Activated effector memory CD4-positive, alpha-beta T cell treated with Interleukin-2 at 50 U/mL for 16 hours (primary cell): ENCODE data around the gene TOB1.
"Not testable (repeated sequence)": the region's sequence is repeated elsewhere in the genome, so short reads cannot be mapped to it uniquely, and the experiment has no call there.

Experiments
- DNase-seq: peaks from one replicate; pipeline ENCODE4 v3.0.0-alpha.2; 2020

The TOB1 gene

GRCh38 chr17:50867363-50868139, 1.4 kb upstream of the TOB1 start:
- peak; percentile 76 for DNase-seq

GRCh38 chr17:50866950-50867362, 802 bp upstream of the TOB1 start:
- DNase-seq, result peak; percentile 60

GRCh38 chr17:50865868-50866260, 290 bp downstream of the TOB1 start:
- DNase-seq, result no peak

GRCh38 chr17:50865060-50865867, 890 bp downstream of the TOB1 start:
- peak; percentile 36 for DNase-seq

GRCh38 chr17:50864747-50865059, 1.5 kb downstream of the TOB1 start:
- DNase-seq, result no peak

GRCh38 chr17:50863931-50864330, 2.2 kb downstream of the TOB1 start:
- DNase-seq, result no peak

- peak; percentile 21 for DNase-seq
These were observed 2.8 kb downstream of the TOB1 start for GRCh38 chr17:50863221-50863843.

GRCh38 chr17:50861822-50862528, 4.2 kb downstream of the TOB1 start:
- no peak for DNase-seq

- DNase-seq, result no peak
These were observed 4.8 kb downstream of the TOB1 start for GRCh38 chr17:50861334-50861676.

- not testable (repeated sequence) for DNase-seq
These were observed 6.4 kb downstream of the TOB1 start for GRCh38 chr17:50859727-50860126.

GRCh38 chr17:50858486-50859225, 7.5 kb downstream of the TOB1 start:
- no peak for DNase-seq

- no peak for DNase-seq
These were observed 9.7 kb downstream of the TOB1 start for GRCh38 chr17:50856431-50856830.

GRCh38 chr17:50855708-50856330, 10.3 kb downstream of the TOB1 start:
- no peak for DNase-seq

GRCh38 chr17:50853781-50854180, 12.4 kb downstream of the TOB1 start:
- no peak for DNase-seq

GRCh38 chr17:50853015-50853615, 13.0 kb downstream of the TOB1 start:
- no peak for DNase-seq

GRCh38 chr17:50850640-50851039, 15.5 kb downstream of the TOB1 start:
- no peak for DNase-seq

GRCh38 chr17:50848711-50849110, 17.4 kb downstream of the TOB1 start:
- DNase-seq, result no peak

GRCh38 chr17:50848039-50848438, 18.1 kb downstream of the TOB1 start:
- no peak for DNase-seq

GRCh38 chr17:50847566-50847965, 18.6 kb downstream of the TOB1 start:
- no peak for DNase-seq

- no peak for DNase-seq
These were observed 20.7 kb downstream of the TOB1 start for GRCh38 chr17:50845240-50846147.
